ENCODE data around the gene FNIP1.

The FNIP1 gene

DNA sequence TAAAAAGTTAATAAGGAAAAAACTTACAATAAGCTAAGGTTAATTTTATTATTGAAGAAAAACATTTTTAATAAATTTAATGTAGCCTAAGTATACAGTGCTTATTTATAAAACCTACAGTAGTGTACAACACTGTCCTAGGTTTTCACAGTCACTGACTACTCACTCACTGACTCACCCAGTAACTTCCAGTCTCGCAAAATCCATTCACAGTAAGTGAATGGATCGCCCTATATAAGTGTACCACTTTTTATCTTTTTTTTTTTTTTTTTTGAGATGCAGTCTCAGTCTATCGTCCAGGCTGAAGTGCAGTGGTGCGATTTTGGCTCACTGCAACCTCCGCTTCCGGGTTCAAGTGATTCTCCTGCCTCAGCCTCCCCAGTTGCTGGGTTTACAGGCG is 47.7 kb downstream of the FNIP1 start:
- WGBS (ENCODE audit: insufficient coverage) = 91% methylated on average over 4 of the region's 7 CpGs
- POLR2A ChIA-PET = no interaction called here
- CTCF ChIA-PET = interaction anchor here (0.9 to 1.6 kb wide), 3 partner anchors 21 to 159 kb away, joined by 3 read pairs; no protein-coding TSS in a partner anchor
- no peaks in the 10 kb centered on the region for H3K9me3 ChIP-seq (ENCODE audit: control extremely low read depth in 1 of 5, control insufficient read depth in 4 of 5, insufficient read depth in 2 of 5, low read depth in 1 of 5, low read length in 4 of 5)
- H3K4me3 ChIP-seq (ENCODE audit: control insufficient read depth in 1 of 7, extremely low read depth in 1 of 7, insufficient read depth in 4 of 7, low read depth in 2 of 7, low read length in 6 of 7) = no peak overlapping the region
- peak overlapping the region in 1 of 2 experiments; percentile 95 for H3K27ac ChIP-seq (ENCODE audit: insufficient read depth in 1 of 2, low read depth in 1 of 2, low read length in 2 of 2, poor library complexity in 1 of 2, severe bottlenecking in 2 of 2)
- peaks cover 25 to 53% (median 38%) of the 10 kb centered on the region in 4 experiments for H3K4me1 ChIP-seq (ENCODE audit: control extremely low read depth in 1 of 4, control insufficient read depth in 4 of 4, insufficient read depth in 4 of 4, low read length in 3 of 4)
- no peaks in the 10 kb centered on the region for H3K27me3 ChIP-seq (replicated peaks in 2 of 5; ENCODE audit: control insufficient read depth in 4 of 5, insufficient read depth in 5 of 5, low read length in 4 of 5)
- H3K36me3 ChIP-seq (ENCODE audit: control insufficient read depth in 4 of 4, insufficient read depth in 4 of 4, low read length in 3 of 4) = peaks cover 0 to 6% (median under 1%) of the 10 kb centered on the region in 4 experiments
- DNase-seq = peak in 1 of 3 donors; percentile 32

DNA sequence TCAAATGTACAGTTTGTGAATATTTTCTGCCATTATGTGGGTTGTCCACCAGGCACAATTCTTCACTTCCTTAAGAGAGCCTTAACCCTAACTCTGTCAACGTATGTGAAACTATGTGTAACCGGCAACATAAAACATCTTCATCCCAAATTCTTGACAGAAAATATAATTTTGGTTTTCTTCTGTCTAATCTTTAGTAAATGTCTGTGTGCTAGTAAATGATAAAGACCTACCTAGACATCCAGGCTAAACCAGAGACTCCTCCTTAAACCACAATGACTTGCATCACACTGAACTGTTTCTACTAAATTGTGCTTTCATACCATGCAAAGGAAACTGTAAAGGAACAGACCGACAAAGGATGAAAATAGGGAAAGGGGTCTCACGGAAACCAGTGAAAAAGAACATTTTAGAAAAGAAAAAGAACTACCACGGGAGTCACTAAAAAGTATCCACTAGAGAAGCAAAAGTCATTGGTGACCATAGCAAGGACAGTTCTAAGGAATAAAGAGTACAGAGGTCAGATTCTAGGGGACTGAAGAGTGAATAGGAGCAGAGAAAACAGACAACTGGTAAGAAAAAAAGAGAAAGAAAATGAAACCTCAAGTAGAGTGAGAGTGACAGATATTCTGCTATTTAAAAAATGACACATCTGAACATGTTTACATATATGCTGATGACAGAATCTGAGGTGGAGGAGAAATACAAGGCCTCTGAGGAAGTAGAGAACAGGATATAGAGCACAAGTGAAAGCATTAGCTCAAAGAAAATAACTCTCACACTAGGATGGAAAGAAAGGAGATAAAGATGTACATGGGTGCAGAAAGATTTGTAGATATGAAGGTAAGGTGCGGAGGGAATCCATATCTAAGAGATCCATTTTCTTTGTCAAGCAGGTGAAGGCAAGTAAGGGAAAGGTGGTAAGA is 49.4 kb downstream of the FNIP1 start:
- peak; percentile 86 to 98 (median 95) for DNase-seq
- H3K36me3 ChIP-seq (ENCODE audit: control insufficient read depth in 4 of 4, insufficient read depth in 4 of 4, low read length in 3 of 4) = peaks cover 3 to 20% (median 10%) of the 10 kb centered on the region in 4 experiments
- POLR2A ChIA-PET = no interaction called here
- H3K27ac ChIP-seq (ENCODE audit: insufficient read depth in 1 of 2, low read depth in 1 of 2, low read length in 2 of 2, poor library complexity in 1 of 2, severe bottlenecking in 2 of 2) = peak overlapping the region; percentile 93 to 95
- CTCF ChIA-PET = interaction anchor here (1.3 to 1.6 kb wide), 3 partner anchors 17 to 158 kb away, joined by 3 read pairs; no protein-coding TSS in a partner anchor
- no peaks in the 10 kb centered on the region for H3K9me3 ChIP-seq (ENCODE audit: control extremely low read depth in 1 of 5, control insufficient read depth in 4 of 5, insufficient read depth in 2 of 5, low read depth in 1 of 5, low read length in 4 of 5)
- WGBS (ENCODE audit: insufficient coverage) = 14% methylated on average over 3 of the region's 6 CpGs
- H3K4me1 ChIP-seq (ENCODE audit: control extremely low read depth in 1 of 4, control insufficient read depth in 4 of 4, insufficient read depth in 4 of 4, low read length in 3 of 4) = peaks cover 28 to 49% (median 37%) of the 10 kb centered on the region in 4 experiments
- peak overlapping the region in 6 of 7 experiments; percentile 21 to 71 (median 50) for H3K4me3 ChIP-seq (ENCODE audit: control insufficient read depth in 1 of 7, extremely low read depth in 1 of 7, insufficient read depth in 4 of 7, low read depth in 2 of 7, low read length in 6 of 7)
- no peaks in the 10 kb centered on the region for H3K27me3 ChIP-seq (replicated peaks in 2 of 5; ENCODE audit: control insufficient read depth in 4 of 5, insufficient read depth in 5 of 5, low read length in 4 of 5)

DNA sequence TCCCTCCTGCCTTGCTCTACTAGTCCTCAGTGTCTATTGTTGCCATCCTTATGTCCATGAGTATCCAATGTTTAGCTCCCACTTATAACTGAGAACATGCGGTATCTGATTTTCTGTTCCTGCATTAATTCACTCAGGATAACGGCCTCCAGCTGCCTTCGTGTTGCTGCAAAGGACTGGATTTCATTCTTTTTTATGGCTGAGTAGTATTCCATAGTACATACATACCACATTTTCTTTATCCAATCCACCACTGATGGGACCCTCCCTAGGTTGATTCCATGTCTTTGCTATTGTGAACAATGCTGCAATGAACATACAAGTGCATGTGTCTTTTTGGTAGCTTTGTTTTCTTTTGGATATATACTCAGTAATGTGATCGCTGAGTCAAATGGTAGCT is 50.4 kb downstream of the FNIP1 start:
- Histone ChIP-seq H3K27me3 (replicated peaks in 2 of 5; ENCODE audit: control insufficient read depth in 4 of 5, insufficient read depth in 5 of 5, low read length in 4 of 5) (no peaks in the 10 kb centered on the region), H3K36me3 (ENCODE audit: control insufficient read depth in 4 of 4, insufficient read depth in 4 of 4, low read length in 3 of 4) (peaks cover 8 to 29% (median 15%) of the 10 kb centered on the region in 4 experiments), H3K4me3 (ENCODE audit: control insufficient read depth in 1 of 7, extremely low read depth in 1 of 7, insufficient read depth in 4 of 7, low read depth in 2 of 7, low read length in 6 of 7) (peak overlapping the region in 2 of 7 experiments; percentile 56 to 71), H3K9me3 (ENCODE audit: control extremely low read depth in 1 of 5, control insufficient read depth in 4 of 5, insufficient read depth in 2 of 5, low read depth in 1 of 5, low read length in 4 of 5) (no peaks in the 10 kb centered on the region), H3K27ac (ENCODE audit: insufficient read depth in 1 of 2, low read depth in 1 of 2, low read length in 2 of 2, poor library complexity in 1 of 2, severe bottlenecking in 2 of 2) (peak overlapping the region in 1 of 2 experiments; percentile 95), H3K4me1 (ENCODE audit: control extremely low read depth in 1 of 4, control insufficient read depth in 4 of 4, insufficient read depth in 4 of 4, low read length in 3 of 4) (peaks cover 28 to 49% (median 36%) of the 10 kb centered on the region in 4 experiments)
- WGBS (ENCODE audit: insufficient coverage) = 100% methylated on average over 1 of the region's 4 CpGs
- DNase-seq = no peak
- POLR2A ChIA-PET = interaction anchor here (0.6 kb wide), 1 partner anchor 241 kb away, joined by 3 read pairs; no protein-coding TSS in a partner anchor
- CTCF ChIA-PET = interaction anchor here (0.8 to 1.4 kb wide), 7 partner anchors 8 to 157 kb away, joined by 3 to 4 read pairs (median 3); no protein-coding TSS in a partner anchor

DNA sequence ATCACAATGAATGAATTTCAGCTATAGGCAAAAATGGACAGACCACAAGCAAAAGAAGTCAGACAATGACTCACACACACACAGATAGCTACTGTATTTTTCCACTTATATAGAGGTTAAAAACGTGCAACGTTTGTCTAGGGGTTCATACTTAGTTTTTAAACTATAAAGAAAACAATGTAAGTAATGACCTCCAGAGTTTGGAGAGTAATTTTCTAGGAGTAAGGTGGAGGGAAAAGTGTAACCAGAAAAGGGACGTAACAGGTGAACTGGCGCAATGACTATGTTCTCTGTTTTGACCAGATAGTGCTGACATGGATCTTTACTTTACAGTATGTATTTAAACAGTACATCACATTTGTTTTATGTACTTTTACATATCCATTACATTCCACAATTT is 51.1 kb downstream of the FNIP1 start:
- Histone ChIP-seq H3K27ac (ENCODE audit: insufficient read depth in 1 of 2, low read depth in 1 of 2, low read length in 2 of 2, poor library complexity in 1 of 2, severe bottlenecking in 2 of 2) (peak overlapping the region in 1 of 2 experiments; percentile 95), H3K36me3 (ENCODE audit: control insufficient read depth in 4 of 4, insufficient read depth in 4 of 4, low read length in 3 of 4) (peaks cover 8 to 32% (median 17%) of the 10 kb centered on the region in 4 experiments), H3K4me1 (ENCODE audit: control extremely low read depth in 1 of 4, control insufficient read depth in 4 of 4, insufficient read depth in 4 of 4, low read length in 3 of 4) (peaks cover 28 to 47% (median 36%) of the 10 kb centered on the region in 4 experiments), H3K27me3 (replicated peaks in 2 of 5; ENCODE audit: control insufficient read depth in 4 of 5, insufficient read depth in 5 of 5, low read length in 4 of 5) (no peaks in the 10 kb centered on the region), H3K9me3 (ENCODE audit: control extremely low read depth in 1 of 5, control insufficient read depth in 4 of 5, insufficient read depth in 2 of 5, low read depth in 1 of 5, low read length in 4 of 5) (no peaks in the 10 kb centered on the region), H3K4me3 (ENCODE audit: control insufficient read depth in 1 of 7, extremely low read depth in 1 of 7, insufficient read depth in 4 of 7, low read depth in 2 of 7, low read length in 6 of 7) (no peak overlapping the region)
- ChIA-PET POLR2A (interaction anchor here (0.7 kb wide), 1 partner anchor 651 kb away, joined by 3 read pairs; no protein-coding TSS in a partner anchor), CTCF (interaction anchor here (0.8 to 1.4 kb wide), 6 partner anchors 9 to 157 kb away, joined by 3 to 4 read pairs (median 3); no protein-coding TSS in a partner anchor)
- WGBS (ENCODE audit: insufficient coverage) = 60% methylated on average over 1 of the region's 4 CpGs
- peak in 2 of 3 donors; percentile 36 to 63 for DNase-seq

DNA sequence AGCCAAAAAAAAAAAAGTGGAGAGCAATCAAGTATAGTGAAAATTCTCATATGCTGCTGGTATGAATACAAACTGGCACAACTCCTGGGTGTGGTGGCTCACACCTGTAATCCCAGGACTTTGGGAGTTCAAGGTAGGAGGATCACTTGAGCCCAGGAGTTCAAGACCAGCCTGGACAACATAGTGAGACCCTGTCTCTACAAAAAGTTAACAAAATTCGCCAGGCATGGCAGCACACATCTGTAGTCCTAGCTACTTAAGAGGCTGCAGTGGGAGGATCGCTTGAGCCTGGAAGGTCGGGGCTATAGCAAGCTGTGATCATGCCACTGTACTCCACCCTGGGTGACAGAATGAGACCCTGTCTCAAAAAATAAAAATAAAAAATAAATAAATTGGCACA is 51.7 kb downstream of the FNIP1 start:
- 100% methylated on average over 3 of the region's 3 CpGs for WGBS (ENCODE audit: insufficient coverage)
- ChIA-PET POLR2A (interaction anchor here (0.7 kb wide), 2 partner anchors 51 to 651 kb away, joined by 3 to 4 read pairs; no protein-coding TSS in a partner anchor), CTCF (no interaction called here)
- DNase-seq = no peak
- no peaks in the 10 kb centered on the region for H3K27me3 ChIP-seq (replicated peaks in 2 of 5; ENCODE audit: control insufficient read depth in 4 of 5, insufficient read depth in 5 of 5, low read length in 4 of 5)
- H3K27ac ChIP-seq (ENCODE audit: insufficient read depth in 1 of 2, low read depth in 1 of 2, low read length in 2 of 2, poor library complexity in 1 of 2, severe bottlenecking in 2 of 2) = peak overlapping the region in 1 of 2 experiments; percentile 95
- H3K36me3 ChIP-seq (ENCODE audit: control insufficient read depth in 4 of 4, insufficient read depth in 4 of 4, low read length in 3 of 4) = peaks cover 12 to 37% (median 21%) of the 10 kb centered on the region in 4 experiments
- peaks cover 28 to 46% (median 36%) of the 10 kb centered on the region in 4 experiments for H3K4me1 ChIP-seq (ENCODE audit: control extremely low read depth in 1 of 4, control insufficient read depth in 4 of 4, insufficient read depth in 4 of 4, low read length in 3 of 4)
- no peaks in the 10 kb centered on the region for H3K9me3 ChIP-seq (ENCODE audit: control extremely low read depth in 1 of 5, control insufficient read depth in 4 of 5, insufficient read depth in 2 of 5, low read depth in 1 of 5, low read length in 4 of 5)
- H3K4me3 ChIP-seq (ENCODE audit: control insufficient read depth in 1 of 7, extremely low read depth in 1 of 7, insufficient read depth in 4 of 7, low read depth in 2 of 7, low read length in 6 of 7) = no peak overlapping the region

DNA sequence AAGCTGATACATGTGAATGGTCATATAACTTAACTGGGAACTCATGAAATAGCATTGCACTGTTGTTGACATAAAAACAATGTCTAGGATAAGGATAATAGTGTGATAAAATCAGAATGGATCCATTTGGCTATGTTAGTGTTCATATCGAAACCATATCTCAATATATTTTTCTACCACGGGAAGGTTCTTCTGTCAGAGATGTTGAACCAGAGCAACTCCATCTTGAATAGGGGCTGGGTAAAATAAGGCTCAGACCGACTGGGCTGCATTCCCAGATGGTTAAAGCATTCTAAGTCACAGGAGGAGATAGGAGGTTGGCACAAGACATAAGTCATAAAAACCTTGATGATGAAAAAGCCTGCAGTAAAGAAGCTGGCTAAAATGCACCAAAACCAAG is 56.3 kb downstream of the FNIP1 start:
- Histone ChIP-seq H3K4me3 (ENCODE audit: control insufficient read depth in 1 of 7, extremely low read depth in 1 of 7, insufficient read depth in 4 of 7, low read depth in 2 of 7, low read length in 6 of 7) (no peak overlapping the region), H3K9me3 (ENCODE audit: control extremely low read depth in 1 of 5, control insufficient read depth in 4 of 5, insufficient read depth in 2 of 5, low read depth in 1 of 5, low read length in 4 of 5) (no peaks in the 10 kb centered on the region), H3K27me3 (replicated peaks in 2 of 5; ENCODE audit: control insufficient read depth in 4 of 5, insufficient read depth in 5 of 5, low read length in 4 of 5) (no peaks in the 10 kb centered on the region), H3K4me1 (ENCODE audit: control extremely low read depth in 1 of 4, control insufficient read depth in 4 of 4, insufficient read depth in 4 of 4, low read length in 3 of 4) (peaks cover under 1 to 10% (median 5%) of the 10 kb centered on the region in 4 experiments), H3K36me3 (ENCODE audit: control insufficient read depth in 4 of 4, insufficient read depth in 4 of 4, low read length in 3 of 4) (peaks cover 15 to 61% (median 30%) of the 10 kb centered on the region in 4 experiments), H3K27ac (ENCODE audit: insufficient read depth in 1 of 2, low read depth in 1 of 2, low read length in 2 of 2, poor library complexity in 1 of 2, severe bottlenecking in 2 of 2) (no peak overlapping the region)
- WGBS (ENCODE audit: insufficient coverage) = 100% methylated on average over 2 of the region's 3 CpGs
- POLR2A ChIA-PET = no interaction called here
- CTCF ChIA-PET = interaction anchor here (0.6 to 1.7 kb wide), 2 partner anchors 43 to 100 kb away, joined by 3 to 4 read pairs; no protein-coding TSS in a partner anchor
- DNase-seq = no peak
